Activated effector memory CD4-positive, alpha-beta T cell treated with anti-CD3 and anti-CD28 coated beads, Interleukin-2, amount 50 U/mL, for 16 hours (primary cell): ENCODE measurements around the gene STXBP4.

ENCODE experiments used
- DNase-seq: peaks from one replicate; pipeline ENCODE4 v3.0.0-alpha.2; 2020

The STXBP4 gene

GRCh38 chr17:54971147-54971546 is 2.6 kb downstream of the STXBP4 start:
- DNase-seq = no peak

GRCh38 chr17:54971901-54972300 is 3.3 kb downstream of the STXBP4 start:
- DNase-seq = no peak

- DNase-seq = no peak
These were observed 4.0 kb downstream of the STXBP4 start for GRCh38 chr17:54972406-54973138.

GRCh38 chr17:54974759-54975158 is 6.2 kb downstream of the STXBP4 start:
- no peak for DNase-seq

- DNase-seq = no peak
These were observed 7.8 kb downstream of the STXBP4 start for GRCh38 chr17:54976316-54976715.

- DNase-seq = no peak
These were observed 9.2 kb downstream of the STXBP4 start for GRCh38 chr17:54977744-54978143.

- DNase-seq = no peak
These were observed 11.1 kb downstream of the STXBP4 start for GRCh38 chr17:54979657-54980056.

- DNase-seq = no peak
These were observed 11.8 kb downstream of the STXBP4 start for GRCh38 chr17:54980375-54980774.

- no peak for DNase-seq
These were observed 13.8 kb downstream of the STXBP4 start for GRCh38 chr17:54982399-54982798.

GRCh38 chr17:54983260-54983659 is 14.7 kb downstream of the STXBP4 start:
- no peak for DNase-seq

- DNase-seq = no peak
These were observed 16.9 kb downstream of the STXBP4 start for GRCh38 chr17:54985476-54985875.

- no peak for DNase-seq
These were observed 21.6 kb downstream of the STXBP4 start for GRCh38 chr17:54990118-54990517.

GRCh38 chr17:54991567-54991966 is 23.0 kb downstream of the STXBP4 start:
- no peak for DNase-seq

- DNase-seq = no peak
These were observed 24.5 kb downstream of the STXBP4 start for GRCh38 chr17:54992797-54993639.

- DNase-seq = no peak
These were observed 27.9 kb downstream of the STXBP4 start for GRCh38 chr17:54996441-54996840.

GRCh38 chr17:55002458-55002857 is 33.9 kb downstream of the STXBP4 start:
- DNase-seq = no peak

GRCh38 chr17:55004484-55004883 is 35.9 kb downstream of the STXBP4 start:
- DNase-seq = no peak

- no peak for DNase-seq
These were observed 37.0 kb downstream of the STXBP4 start for GRCh38 chr17:55005520-55005919.

- no peak for DNase-seq
These were observed 55.1 kb downstream of the STXBP4 start for GRCh38 chr17:55023626-55024025.

- DNase-seq = no peak
These were observed 69.3 kb downstream of the STXBP4 start for GRCh38 chr17:55037828-55038227.

- no peak for DNase-seq
These were observed 69.7 kb downstream of the STXBP4 start for GRCh38 chr17:55038291-55038690.

- DNase-seq = no peak
These were observed 72.0 kb downstream of the STXBP4 start for GRCh38 chr17:55040611-55041010.

GRCh38 chr17:55053855-55054254 is 85.3 kb downstream of the STXBP4 start:
- no peak for DNase-seq

GRCh38 chr17:55054429-55054828 is 85.9 kb downstream of the STXBP4 start:
- no peak for DNase-seq
